Stimulated activated CD4-positive, alpha-beta T cell treated with anti-CD3 and anti-CD28 coated beads, Interleukin-12 subunit alpha, Interleukin-12 subunit beta, amount 100 ng/mL, for 24 hours (primary cell): ENCODE measurements around the gene PCBD2.

Experiments
- DNase-seq, 2 experiments: peaks; one replicate each; pipeline ENCODE4 v3.0.0-alpha.2; 2020; ENCODE audit warnings: low read depth in 2 of 2

Gene PCBD2

DNA sequence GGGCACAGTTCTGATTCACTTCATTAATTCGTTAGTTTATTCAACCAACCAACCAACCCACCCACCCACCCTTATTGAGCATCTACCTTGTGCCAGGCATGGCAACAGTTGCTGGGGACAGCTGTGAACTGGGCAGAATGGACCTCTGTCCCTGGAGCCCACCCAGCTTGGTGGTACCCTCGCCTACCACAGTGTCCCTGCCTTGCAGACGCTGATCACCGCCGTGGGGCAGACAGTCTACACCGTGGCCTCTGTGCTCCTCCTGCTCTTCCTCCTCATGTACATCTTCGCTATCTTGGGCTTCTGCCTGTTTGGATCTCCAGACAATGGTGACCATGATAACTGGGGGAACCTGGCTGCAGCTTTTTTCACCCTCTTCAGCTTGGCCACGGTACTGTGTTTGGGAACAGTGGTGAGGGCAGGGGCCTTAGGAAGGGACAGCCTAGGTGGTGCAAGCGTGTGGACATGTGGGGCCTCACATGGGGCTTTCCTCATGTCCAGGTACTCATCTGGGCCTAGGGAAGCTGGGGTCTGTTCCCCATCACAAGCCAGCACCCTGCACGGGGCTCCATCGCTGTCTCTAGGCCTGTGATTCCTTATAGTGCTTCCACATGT, 102.9 kb downstream of the PCBD2 start:
- DNase-seq: no peak

DNA sequence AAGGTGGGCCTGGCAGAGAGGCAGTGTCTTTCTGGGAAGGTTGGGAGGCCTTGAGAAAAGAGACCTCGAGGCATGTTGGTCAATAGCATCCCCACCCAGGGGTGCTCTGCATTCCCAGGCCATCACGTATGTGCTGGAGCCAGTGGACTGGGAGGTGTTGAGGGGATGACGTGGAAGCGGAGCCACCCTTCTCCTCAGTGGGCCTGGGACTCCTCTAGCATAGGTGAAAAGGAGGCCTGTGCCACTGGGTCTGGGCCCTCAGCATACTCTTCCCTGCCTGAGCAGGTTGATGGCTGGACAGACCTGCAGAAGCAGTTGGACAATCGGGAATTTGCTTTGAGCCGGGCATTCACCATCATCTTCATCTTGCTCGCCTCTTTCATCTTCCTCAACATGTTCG, 103.6 kb downstream of the PCBD2 start:
- no peak for DNase-seq

DNA sequence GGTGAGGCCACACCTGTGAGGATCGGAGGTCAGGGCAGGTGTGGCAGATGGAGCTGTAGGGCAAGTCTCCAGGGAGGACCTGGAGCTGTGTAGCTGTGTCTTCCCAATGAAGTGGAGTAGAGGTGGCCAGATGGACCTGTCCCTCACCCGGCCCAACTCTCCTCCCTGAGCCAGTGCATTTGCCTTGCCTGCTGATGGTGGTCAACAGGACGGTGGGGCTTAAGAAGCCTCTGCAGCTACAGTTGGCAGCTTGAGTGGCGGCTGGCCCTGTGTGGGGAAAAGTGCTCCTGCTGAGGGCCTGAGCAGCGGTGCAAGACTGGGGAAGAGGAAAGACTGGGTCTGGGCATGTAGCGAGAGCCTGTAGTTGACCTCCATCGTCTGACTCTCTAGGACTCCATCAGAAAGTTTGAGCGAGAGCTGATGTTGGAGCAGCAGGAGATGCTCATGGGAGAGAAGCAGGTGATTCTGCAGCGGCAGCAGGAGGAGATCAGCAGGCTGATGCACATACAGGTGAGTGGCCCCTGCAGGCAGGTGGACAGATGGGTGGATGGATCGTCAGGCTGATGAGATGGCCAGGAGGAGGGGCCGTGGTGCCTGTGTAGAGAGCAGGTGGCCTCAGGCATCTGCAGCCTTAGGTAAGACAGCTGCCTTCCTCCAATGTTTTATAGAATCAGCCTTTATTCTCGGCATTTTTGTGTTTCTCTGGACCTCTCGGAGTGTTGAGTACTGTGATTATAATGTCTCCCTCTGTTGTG, 104.2 kb downstream of the PCBD2 start:
- no peak for DNase-seq

DNA sequence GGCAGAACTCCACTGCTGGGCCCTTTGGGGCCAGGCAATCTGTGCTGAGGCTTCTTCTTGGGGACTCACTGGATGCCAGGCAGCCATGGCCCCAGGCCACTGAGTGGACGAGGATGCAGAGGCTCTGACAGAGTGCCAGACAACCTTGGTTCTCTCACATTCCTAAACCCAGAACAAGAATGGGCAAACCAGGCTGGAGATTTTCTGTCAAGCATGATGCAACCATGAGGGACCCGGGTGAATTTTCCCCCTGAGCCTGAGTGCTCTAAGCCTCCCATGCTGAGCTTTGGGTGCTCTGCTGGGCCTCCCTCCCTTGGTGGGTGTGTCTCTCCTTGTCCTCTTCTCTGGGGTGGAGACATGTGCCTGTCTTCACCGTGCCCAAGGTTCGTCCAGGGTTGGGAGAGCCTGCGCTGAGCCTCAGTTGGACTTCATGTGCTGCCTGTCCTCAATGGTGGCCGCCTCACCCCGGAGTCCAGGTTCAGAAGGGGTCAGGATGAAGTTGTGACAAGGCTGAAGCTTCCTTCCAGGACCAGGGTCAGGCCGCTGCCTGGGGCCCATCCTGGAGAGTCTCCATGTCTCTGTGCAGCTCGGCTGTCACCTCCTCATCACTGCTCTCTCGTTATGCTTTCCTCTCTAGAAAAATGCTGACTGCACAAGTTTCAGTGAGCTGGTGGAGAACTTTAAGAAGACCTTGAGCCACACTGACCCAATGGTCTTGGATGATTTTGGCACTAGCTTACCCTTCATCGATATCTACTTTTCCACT, 105.0 kb downstream of the PCBD2 start:
- DNase-seq: no peak

DNA sequence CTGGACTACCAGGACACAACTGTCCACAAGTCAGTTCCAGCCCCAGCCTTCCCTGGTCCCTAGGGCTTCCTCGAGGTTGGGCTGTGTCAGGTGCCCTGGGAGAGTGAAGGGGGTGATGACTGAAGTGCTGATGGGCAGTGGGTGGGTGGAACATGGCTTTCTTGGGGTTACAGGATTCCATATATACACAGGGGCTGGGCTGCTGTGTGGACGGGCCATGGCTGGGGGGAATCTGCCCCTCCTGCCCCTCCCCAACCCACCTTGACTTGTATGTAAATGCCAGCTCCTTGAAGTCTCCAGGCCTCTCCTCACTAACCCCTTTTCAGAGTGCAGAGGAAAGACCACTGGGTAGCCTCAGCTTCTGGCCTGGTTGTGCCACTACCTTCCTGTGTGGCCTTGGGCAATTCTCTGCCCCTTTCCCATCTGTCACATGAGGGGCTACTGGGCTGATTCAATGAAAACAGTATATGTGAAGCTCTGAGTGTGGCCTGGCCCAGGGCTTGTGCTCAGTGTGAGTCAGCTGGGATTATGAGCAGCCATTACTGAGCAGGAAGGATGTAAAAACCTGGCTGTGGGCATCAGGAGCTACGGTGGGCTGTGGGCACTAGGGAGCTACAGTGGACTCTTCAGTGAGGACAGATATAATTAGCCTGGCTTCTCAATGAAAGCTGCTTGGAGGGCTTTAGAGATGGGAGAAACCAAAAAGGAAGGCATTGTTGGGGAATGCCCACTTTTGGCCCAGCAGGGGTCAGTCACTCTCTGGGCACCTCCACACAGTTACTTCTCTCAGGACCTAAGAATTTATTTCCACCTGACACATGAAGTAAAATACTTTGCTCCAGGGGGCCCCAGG, 105.8 kb downstream of the PCBD2 start:
- no peak for DNase-seq

DNA sequence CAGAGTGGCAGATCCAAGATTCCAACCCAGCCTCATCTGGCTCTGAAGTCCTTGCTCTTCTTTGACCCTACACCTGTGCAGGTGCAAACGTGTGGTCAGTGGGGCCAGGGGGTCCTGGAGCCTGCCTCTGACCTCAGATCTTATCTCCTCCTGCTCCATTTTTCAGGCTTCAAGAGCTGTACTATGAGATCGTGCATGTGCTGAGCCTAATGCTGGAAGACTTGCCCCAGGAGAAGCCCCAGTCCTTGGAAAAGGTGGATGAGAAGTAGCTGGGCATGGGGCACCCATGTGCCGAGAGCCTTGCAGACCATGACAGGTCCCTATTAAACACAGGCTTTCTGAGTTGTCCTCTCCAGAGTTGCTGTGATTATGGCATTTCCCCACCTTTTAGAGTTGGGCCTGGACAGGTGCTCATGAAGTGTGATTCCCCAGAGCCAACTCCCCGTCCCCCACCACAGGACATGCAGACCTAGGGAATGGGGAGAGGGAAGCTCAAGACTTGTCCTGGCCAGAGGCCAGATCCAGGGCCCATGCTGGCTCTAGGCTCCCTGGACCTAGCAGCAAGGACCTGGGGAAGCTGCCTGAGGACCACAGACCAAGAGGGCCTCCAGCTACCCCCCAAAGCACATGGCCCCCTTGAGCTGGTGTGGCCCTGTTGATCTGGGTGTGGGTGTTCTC, 106.6 kb downstream of the PCBD2 start:
- DNase-seq: no peak

DNA sequence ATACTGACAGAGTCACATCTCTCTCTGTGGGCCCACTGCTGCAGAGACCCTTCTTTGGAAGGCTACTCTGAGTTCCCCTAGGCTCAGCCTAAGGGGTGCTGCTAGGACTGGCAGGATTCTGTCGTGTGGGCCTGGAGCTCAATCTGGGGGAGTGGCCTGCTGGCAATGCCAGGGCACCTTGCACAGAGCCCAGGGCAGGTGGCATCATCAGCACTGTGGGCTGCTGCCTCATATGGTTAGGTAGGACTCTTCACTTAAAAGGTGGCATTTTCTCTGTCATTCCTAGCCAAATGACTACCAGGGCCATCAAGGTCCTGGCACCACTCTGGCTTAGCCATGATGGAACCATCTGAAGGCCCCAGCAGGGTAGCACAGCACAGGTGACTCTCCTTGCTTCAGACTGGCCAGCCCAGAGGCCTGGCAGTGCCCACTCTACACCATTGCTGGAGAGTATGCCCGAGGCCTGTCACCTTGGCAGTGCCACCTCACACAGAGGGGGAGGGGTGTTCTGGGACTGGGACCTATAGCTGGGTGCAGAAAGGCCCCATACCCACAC, 107.2 kb downstream of the PCBD2 start:
- DNase-seq: no peak
